CD14-positive monocyte (primary cell): ENCODE measurements around the gene TDRD3. TPM values are rescaled to one million over a fixed set of nuclear protein-coding genes. Genes with fewer than 3 reads are reported as not detected.
A peak's percentile ranks its signal among the peaks of the same experiment; 100 is the strongest.

ENCODE experiments used
- DNase-seq, 3 donors: peaks; one replicate each; pipeline ENCODE4 v3.0.0-alpha.2; 2011 to 2022
- H2AFZ ChIP-seq: 2 replicates; pipeline ENCODE4 v1.6.0; 2012; ENCODE audit warnings: mild to moderate bottlenecking, low read depth, low read length, inconsistent platforms; ENCODE audit not compliant: insufficient read depth, poor library complexity, severe bottlenecking
- H3K27ac ChIP-seq, 2 donors: 1 replicate in 1 of 2; 2 replicates in 1 of 2; pipeline ENCODE4 v1.5.1; 2012 to 2013; ENCODE audit warnings: low read length in 2 of 2, control low read depth in 1 of 2, inconsistent platforms in 1 of 2, low read depth in 1 of 2, mild to moderate bottlenecking in 1 of 2
- H3K27me3 ChIP-seq, 2 donors: one replicate each; pipeline versions ENCODE4 v1.6.0 to v1.6.1; 2011 to 2013; ENCODE audit warnings: low read length in 2 of 2; ENCODE audit not compliant: control insufficient read depth in 2 of 2, insufficient read depth in 2 of 2
- H3K36me3 ChIP-seq, 2 donors: replicated peaks in 1 of 2; 1 replicate in 1 of 2; 2 replicates in 1 of 2; pipeline versions ENCODE4 v1.5.1 to v1.6.1; 2012 to 2013; ENCODE audit warnings: low read length in 2 of 2, control low read depth in 1 of 2, inconsistent platforms in 1 of 2, mild to moderate bottlenecking in 1 of 2; ENCODE audit not compliant: insufficient read depth in 2 of 2, control insufficient read depth in 1 of 2
- H3K4me1 ChIP-seq, 2 donors: 1 replicate in 1 of 2; 2 replicates in 1 of 2; pipeline versions ENCODE4 v1.5.1 to v1.6.1; 2012 to 2013; ENCODE audit warnings: low read length in 2 of 2, control low read depth in 1 of 2, inconsistent platforms in 1 of 2, mild to moderate bottlenecking in 1 of 2, moderate library complexity in 1 of 2; ENCODE audit not compliant: insufficient read depth in 2 of 2, control insufficient read depth in 1 of 2
- H3K4me2 ChIP-seq: replicated peaks from 2 replicates; pipeline ENCODE3; 2012; ENCODE audit warnings: low read length, moderate library complexity, mild to moderate bottlenecking; ENCODE audit not compliant: poor library complexity, severe bottlenecking; ENCODE audit errors: extremely low read depth
- H3K4me3 ChIP-seq, 3 experiments: fragments of 200-600 bp in 1 of 3; sonication (generic) in 1 of 3; replicated peaks in 1 of 3; 1 replicate in 2 of 3; 2 replicates in 1 of 3; pipeline ENCODE4 v1.5.1; 2011 to 2013; ENCODE audit warnings: low read length in 3 of 3, mild to moderate bottlenecking in 3 of 3, control low read depth in 2 of 3, low read depth in 2 of 3, inconsistent platforms in 1 of 3, moderate library complexity in 1 of 3
- H3K79me2 ChIP-seq: 2 replicates; pipeline ENCODE4 v1.6.0; 2012; ENCODE audit warnings: mild to moderate bottlenecking, control low read depth, inconsistent platforms, low read length, moderate library complexity; ENCODE audit not compliant: insufficient read depth
- H3K9ac ChIP-seq: 2 replicates; pipeline ENCODE4 v1.6.0; 2017; ENCODE audit warnings: low read length, mild to moderate bottlenecking; ENCODE audit not compliant: insufficient read depth, poor library complexity, severe bottlenecking
- H3K9me3 ChIP-seq, 2 donors: replicated peaks in 1 of 2; 1 replicate in 1 of 2; 2 replicates in 1 of 2; pipeline versions ENCODE4 v1.5.1 to v1.6.1; 2012 to 2013; ENCODE audit warnings: low read length in 2 of 2, control low read depth in 1 of 2; ENCODE audit not compliant: control insufficient read depth in 1 of 2, insufficient read depth in 1 of 2
- H4K20me1 ChIP-seq: 2 replicates; pipeline ENCODE4 v1.6.0; 2012; ENCODE audit warnings: mild to moderate bottlenecking, low read length, control low read depth, moderate library complexity; ENCODE audit not compliant: insufficient read depth
- H3K27ac Mint-ChIP-seq, 7 donors: one replicate each; pipeline ENCODE4 v1.8.0; 2020; ENCODE audit warnings: mild to moderate bottlenecking in 7 of 7, mixed read lengths in 7 of 7, moderate library complexity in 6 of 7, inconsistent platforms in 2 of 7
- H3K27me3 Mint-ChIP-seq, 3 donors: one replicate each; pipeline ENCODE4 v1.8.0; 2021 to 2022; ENCODE audit warnings: low read depth in 3 of 3, mild to moderate bottlenecking in 3 of 3, mixed read lengths in 3 of 3, moderate library complexity in 3 of 3, inconsistent platforms in 1 of 3
- H3K36me3 Mint-ChIP-seq, 2 donors: one replicate each; pipeline ENCODE4 v1.8.0; 2020; ENCODE audit warnings: mixed read lengths in 2 of 2, inconsistent platforms in 1 of 2, mild to moderate bottlenecking in 1 of 2
- H3K4me1 Mint-ChIP-seq: one replicate; pipeline ENCODE4 v1.8.0; 2020; ENCODE audit warnings: mild to moderate bottlenecking, mixed read lengths
- H3K4me3 Mint-ChIP-seq, 2 donors: one replicate each; pipeline ENCODE4 v1.8.0; 2020; ENCODE audit warnings: mild to moderate bottlenecking in 2 of 2, mixed read lengths in 2 of 2, moderate library complexity in 1 of 2
- H3K9me3 Mint-ChIP-seq, 7 donors: one replicate each; pipeline ENCODE4 v1.8.0; 2020 to 2022; ENCODE audit warnings: mixed read lengths in 7 of 7, mild to moderate bottlenecking in 6 of 7, moderate library complexity in 6 of 7, inconsistent platforms in 2 of 7
- CTCF ChIP-seq: fragments of 200-600 bp; IDR thresholded peaks from one replicate; pipeline ENCODE4 v1.8.0; 2022; ENCODE audit warnings: antibody characterized with exemption, mild to moderate bottlenecking
- WGBS: methylation state at CpG from one replicate; pipeline ENCODE4 v1.1.5; 2013; ENCODE audit warnings: missing lambda C conversion rate; ENCODE audit not compliant: insufficient coverage; 5-methylcytosine and 5-hydroxymethylcytosine counted together
- intact Hi-C, 2 donors: fragments of 100-400 bp; cut with micrococcal nuclease; formaldehyde crosslinking; loops; one replicate each; pipeline versions ENCODE4 v1.15.0 to v1.15.1; 2023
- polyA plus RNA-seq, 3 donors: library from polyadenylated mRNA; depleted of rRNA in 1 of 3; unstranded in 2 of 3; stranded (reverse) in 1 of 3; fragments of 300-500 nt in 2 of 3; fragments of >200 nt in 1 of 3; fragmentation: Illumina TruSeq in 2 of 3; gene quantifications; 1 replicate in 2 of 3; 2 replicates in 1 of 3; pipeline ENCODE4 v1.2.3, GENCODE V29; 2012 to 2021

TDRD3 gene
- polyA plus RNA-seq, 3 donors, result 2.7 to 4.8 (median 4.7) TPM

GRCh38 chr13:60427285-60427684 is 30.3 kb downstream of the TDRD3 start:
- Mint-ChIP-seq H3K27ac (no peak overlapping the region), H3K27me3 (peaks cover 0 to 3% (median 0%) of the 10 kb centered on the region in 3 donors), H3K9me3 (peaks cover 0 to 2% (median 0%) of the 10 kb centered on the region in 7 donors), H3K4me3 (no peak overlapping the region), H3K4me1 (no peaks in the 10 kb centered on the region), H3K36me3 (peaks cover 0 to 2% of the 10 kb centered on the region in 2 donors)
- no CpG with 5 or more reads among the region's 5 CpGs for WGBS
- TF ChIP-seq CTCF, result no peak
- Histone ChIP-seq H3K4me2 (no peak overlapping the region), H3K36me3 (no peaks in the 10 kb centered on the region), H3K4me1 (no peaks in the 10 kb centered on the region), H3K79me2 (no peaks in the 10 kb centered on the region), H3K4me3 (no peak overlapping the region), H3K9ac (no peak overlapping the region), H2AFZ (no peak overlapping the region), H4K20me1 (no peaks in the 10 kb centered on the region), H3K27me3 (no peaks in the 10 kb centered on the region), H3K27ac (no peak overlapping the region), H3K9me3 (no peaks in the 10 kb centered on the region)
- intact Hi-C loops, result no loop called here
- no peak for DNase-seq

DNA sequence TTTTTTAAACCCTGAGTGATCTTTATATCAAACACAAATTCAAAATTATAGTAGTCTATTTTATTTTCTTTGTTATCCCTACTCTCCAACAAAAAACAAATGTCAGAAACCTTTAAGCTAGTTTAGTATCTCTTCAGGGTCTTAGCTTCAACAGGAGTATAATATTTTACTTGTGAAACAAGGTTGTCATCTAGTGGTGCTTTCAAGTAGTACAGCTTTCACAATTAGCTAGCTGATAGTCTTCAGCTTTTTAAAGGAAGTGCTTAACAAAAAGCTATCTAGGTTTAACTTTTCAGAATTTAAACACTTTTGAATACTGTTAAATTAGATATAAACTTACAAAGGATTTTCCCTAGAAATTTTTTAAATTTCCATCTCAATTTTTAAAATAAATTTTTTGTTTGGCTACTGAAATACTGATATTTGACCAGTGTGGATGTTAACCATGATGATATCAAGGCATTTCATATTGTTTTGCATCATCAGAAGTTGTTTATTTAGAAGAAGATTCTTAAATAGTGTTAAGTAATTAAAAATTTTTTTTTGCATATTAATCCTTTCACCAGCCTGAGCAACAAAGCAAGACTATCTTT is 34.2 kb downstream of the TDRD3 start:
- H3K4me1 ChIP-seq, result no peaks in the 10 kb centered on the region
- H3K27me3 ChIP-seq, result no peaks in the 10 kb centered on the region
- Mint-ChIP-seq H3K36me3 (no peaks in the 10 kb centered on the region), H3K27me3 (peaks cover 0 to 1% (median 0%) of the 10 kb centered on the region in 3 donors), H3K4me3 (no peak overlapping the region), H3K27ac (no peak overlapping the region), H3K4me1 (no peaks in the 10 kb centered on the region), H3K9me3 (peaks cover 0 to 11% (median 4%) of the 10 kb centered on the region in 7 donors)
- no peak overlapping the region for H3K4me3 ChIP-seq
- H4K20me1 ChIP-seq, result no peaks in the 10 kb centered on the region
- peak; percentile 30 to 62 (median 38) for DNase-seq
- no peaks in the 10 kb centered on the region for H3K79me2 ChIP-seq
- peak; percentile 96 for TF ChIP-seq CTCF
- H3K9me3 ChIP-seq, result no peaks in the 10 kb centered on the region
- H3K9ac ChIP-seq, result no peak overlapping the region
- H2AFZ ChIP-seq, result no peak overlapping the region
- H3K27ac ChIP-seq, result no peak overlapping the region
- intact Hi-C loops, result no loop called here
- no peak overlapping the region for H3K4me2 ChIP-seq
- H3K36me3 ChIP-seq, result no peaks in the 10 kb centered on the region
